GM10266 (cell line): Measurements from ENCODE around the gene MICALL1.

ENCODE experiments used
- DNase-seq: peaks from one replicate; pipeline ENCODE4 v3.0.0; 2012; ENCODE audit errors: extremely low spot score
- TF ChIP-seq, protein P1 (sequence below): IDR thresholded peaks from 2 replicates; pipeline ENCODE4 v1.5.1; 2012; ENCODE audit warnings: mild to moderate bottlenecking, low read depth; ENCODE audit not compliant: control insufficient read depth, insufficient read depth; ENCODE audit errors: missing control alignments

MICALL1 gene

DNA sequence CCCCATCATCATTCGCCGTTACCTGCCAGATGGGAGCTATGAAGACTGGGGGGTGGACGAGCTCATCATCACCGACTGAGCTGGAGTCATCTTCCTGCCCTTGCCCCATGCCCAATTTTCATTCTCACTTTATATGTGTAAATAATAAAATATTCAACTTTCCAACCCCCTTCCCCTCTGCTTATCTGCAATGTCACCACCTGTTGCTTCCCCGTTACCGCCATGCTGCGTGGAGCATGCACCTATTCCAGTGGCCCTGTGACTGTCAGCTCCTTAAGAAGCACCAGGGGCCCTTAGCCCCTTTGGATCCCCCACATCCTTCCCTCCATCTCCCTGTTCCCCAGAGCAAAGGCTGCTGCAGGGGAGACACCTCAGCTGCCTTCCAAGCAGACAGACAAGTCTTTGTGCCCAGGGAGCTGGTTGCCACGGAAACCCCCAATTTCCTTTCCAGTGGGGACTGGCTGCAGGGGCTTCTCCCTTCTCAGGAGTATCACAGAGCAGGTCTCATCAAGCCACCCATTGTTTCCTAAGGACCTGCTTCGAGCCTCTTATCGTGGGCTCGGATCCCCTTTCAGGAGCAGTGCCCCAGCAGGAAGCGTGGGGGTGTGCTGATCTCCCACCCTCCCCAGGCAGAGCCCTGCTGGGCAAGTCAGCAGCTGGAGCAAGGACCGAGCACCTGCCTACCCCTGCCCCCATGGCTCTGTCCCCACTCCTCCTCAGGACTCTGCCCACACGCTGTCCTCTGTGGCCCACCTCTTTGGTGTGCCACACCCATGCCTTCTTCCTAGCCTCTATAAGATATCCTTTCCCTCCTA is 61.7 kb downstream of the MICALL1 start:
- DNase-seq = no peak
- TF ChIP-seq, protein P1, sequence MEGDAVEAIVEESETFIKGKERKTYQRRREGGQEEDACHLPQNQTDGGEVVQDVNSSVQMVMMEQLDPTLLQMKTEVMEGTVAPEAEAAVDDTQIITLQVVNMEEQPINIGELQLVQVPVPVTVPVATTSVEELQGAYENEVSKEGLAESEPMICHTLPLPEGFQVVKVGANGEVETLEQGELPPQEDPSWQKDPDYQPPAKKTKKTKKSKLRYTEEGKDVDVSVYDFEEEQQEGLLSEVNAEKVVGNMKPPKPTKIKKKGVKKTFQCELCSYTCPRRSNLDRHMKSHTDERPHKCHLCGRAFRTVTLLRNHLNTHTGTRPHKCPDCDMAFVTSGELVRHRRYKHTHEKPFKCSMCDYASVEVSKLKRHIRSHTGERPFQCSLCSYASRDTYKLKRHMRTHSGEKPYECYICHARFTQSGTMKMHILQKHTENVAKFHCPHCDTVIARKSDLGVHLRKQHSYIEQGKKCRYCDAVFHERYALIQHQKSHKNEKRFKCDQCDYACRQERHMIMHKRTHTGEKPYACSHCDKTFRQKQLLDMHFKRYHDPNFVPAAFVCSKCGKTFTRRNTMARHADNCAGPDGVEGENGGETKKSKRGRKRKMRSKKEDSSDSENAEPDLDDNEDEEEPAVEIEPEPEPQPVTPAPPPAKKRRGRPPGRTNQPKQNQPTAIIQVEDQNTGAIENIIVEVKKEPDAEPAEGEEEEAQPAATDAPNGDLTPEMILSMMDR = no peak

DNA sequence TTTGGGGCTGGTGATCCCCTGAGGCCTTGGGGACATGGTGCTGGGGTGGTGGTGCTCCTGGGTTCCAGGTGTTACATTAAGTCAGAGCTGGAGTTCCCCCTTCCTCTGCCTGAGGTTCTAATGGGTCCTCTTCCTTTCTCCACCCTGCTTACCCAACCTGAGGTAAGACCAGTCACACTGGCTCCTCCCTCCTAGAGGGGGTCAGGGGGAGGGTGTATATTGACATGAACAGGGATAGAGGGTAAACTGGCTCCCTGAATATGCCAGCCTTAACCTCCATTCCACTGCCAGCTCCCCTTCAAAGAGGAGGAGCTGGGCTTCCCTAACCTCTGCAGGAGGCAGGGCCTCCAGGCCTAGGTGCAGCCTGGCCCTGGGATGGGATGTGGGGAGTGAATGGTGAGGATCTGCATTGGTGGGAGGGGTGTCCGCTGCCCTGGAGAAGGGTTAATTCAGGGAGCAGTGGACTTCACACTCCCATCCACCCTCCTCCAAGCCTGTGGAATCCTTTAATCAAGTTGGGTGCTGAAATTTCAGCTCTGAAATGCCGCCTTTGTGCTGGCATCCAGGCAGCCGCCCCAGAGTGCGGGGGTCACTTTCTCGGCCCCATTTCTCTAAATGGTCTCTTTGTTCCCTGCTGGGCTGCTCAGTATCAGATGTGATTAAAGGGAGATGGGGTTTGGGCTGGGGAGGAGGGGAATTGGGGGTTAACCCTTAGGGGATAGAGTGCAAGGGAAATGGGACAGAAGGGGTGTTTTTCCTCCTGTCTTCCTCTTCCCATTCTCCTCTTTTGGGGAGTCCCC is 62.6 kb downstream of the MICALL1 start:
- peak; percentile 16 for DNase-seq
- TF ChIP-seq, protein P1 = no peak

DNA sequence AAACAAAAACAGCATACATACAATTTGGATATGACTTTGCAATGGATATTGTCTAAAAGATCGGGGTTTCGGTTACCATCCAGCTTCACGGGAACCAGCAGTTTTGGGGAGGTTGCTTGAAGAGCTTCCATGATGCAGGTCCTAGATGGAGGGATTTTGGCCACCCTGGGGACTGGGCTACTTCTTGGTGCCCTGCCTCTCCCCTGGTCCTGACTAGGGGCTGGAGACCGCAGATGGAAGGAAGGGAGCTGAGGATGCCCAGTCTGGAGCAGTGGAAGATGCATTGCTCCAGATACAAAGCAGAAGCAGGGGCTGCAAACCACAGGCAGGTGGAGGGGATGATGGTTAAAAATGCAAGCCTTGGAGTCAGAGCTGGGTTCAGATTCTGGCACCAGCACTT is 64.8 kb downstream of the MICALL1 start:
- DNase-seq = no peak

DNA sequence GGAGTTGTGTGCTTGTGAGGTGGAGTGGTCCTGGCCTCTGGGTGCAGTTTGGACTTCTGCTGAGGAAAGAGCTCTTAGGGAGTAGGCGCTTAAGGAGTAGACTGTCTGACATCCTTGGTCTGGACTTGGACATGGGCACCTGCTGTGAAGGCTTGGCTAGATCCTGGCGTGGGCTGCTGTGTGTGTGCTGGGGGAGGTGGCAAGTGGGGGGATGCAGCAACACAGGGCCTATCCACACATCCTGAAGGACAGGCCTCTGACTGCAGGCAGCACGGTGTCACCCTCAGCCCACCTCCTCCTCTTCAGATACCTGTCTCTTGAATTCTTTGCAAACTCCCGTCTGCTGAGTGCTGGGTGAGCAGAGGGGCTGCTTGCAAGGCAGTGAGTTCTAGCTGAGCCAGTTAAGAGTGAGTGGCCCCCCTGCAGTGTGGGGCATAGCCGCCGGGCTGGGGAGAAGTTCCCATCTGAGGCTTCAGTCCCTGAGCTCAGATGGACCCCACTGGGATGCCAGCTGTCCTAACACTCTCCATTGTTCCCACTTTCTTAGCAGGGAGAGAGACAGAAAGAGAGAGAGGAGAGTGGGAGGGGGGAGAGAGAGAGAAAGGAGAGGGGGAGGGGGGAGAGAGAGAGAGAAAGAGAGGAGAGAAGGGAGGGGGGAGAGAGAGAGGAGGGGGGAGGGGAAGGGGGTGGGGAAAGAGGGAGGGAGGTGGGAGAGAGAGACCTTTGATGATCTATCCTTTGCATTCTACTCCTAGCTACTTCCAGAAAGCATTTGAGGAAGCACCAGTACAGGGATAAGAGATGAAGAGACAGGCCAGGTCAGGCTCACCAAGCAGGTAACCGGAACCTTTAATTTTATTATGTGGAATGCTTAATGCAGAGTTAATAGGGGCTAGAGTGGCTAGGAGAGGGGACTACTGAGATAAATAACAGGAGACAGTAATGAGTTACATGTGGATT is 65.7 kb downstream of the MICALL1 start:
- TF ChIP-seq, protein P1 = no peak
- DNase-seq = no peak

More for the DNA sequence above, 64.8 kb downstream of the MICALL1 start:
- TF ChIP-seq, protein P1 = no peak

DNA sequence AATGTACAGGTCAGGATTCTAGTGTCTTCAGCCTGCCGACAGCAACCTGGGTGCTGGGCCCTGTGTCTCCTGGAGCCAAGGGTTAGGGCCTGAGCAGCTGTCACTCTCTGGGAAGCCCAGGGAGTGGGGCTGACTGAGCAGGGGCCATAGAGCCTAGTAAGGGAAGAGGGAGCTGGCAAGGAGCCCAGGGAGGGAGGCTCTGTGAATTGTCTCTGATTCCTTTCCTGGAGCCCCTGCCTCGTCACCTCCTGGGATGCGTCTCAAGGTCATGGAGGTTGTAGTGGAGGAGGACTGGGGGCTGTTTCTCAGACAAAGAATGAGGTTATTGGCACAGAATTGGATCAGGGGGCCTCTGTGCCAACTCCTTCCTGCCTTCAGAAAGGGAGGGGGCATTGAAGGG is 66.4 kb downstream of the MICALL1 start:
- no peak for DNase-seq

More for the DNA sequence above, 66.4 kb downstream of the MICALL1 start:
- TF ChIP-seq, protein P1 = no peak
